ENCODE results near the gene METRNL. TPM values are rescaled to one million over a fixed set of nuclear protein-coding genes. Genes with fewer than 3 reads are reported as not detected.
"Not testable (repeated sequence)": the region's sequence is repeated elsewhere in the genome, so short reads cannot be mapped to it uniquely, and the experiment has no call there.

The METRNL gene
- total RNA-seq, 1 donor = 105 TPM

DNA sequence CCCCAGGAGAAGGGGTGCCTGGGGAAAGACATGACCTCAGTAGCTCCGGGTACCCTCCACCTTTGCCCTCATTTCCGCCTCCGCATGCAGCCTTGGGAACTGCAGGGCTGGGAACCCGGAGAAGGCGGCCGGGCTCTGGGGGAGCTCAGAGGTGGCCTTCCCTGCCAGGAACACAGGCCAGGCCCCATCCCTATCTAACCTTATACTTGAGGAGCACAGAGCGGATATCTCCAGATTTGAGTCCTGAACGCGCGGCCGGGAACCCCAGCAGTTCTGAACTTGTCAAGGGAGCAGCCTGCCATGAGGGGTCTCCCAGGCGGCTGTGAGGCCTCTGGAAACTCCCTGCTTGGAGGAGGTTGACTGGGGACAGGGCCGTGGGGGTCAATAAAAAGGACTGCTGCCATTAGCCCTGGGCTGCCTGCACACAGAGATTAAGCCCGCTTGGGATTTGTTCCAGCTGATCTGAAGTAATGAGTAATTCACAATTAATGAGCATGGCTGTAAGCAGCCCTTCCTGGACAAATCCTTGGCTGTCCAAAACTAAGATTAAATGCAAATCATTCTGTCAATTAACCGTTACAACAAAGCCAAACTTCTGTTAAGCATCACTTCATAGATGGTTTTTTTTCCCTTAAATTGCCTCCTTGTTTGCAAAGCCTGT is 26.3 kb upstream of the METRNL start:
- peak; percentile 14 for DNase-seq (ENCODE audit: low read depth)
- no peak overlapping the region for H3K4me3 ChIP-seq (ENCODE audit: low read depth, low read length)
- TF ChIP-seq, protein P1, sequence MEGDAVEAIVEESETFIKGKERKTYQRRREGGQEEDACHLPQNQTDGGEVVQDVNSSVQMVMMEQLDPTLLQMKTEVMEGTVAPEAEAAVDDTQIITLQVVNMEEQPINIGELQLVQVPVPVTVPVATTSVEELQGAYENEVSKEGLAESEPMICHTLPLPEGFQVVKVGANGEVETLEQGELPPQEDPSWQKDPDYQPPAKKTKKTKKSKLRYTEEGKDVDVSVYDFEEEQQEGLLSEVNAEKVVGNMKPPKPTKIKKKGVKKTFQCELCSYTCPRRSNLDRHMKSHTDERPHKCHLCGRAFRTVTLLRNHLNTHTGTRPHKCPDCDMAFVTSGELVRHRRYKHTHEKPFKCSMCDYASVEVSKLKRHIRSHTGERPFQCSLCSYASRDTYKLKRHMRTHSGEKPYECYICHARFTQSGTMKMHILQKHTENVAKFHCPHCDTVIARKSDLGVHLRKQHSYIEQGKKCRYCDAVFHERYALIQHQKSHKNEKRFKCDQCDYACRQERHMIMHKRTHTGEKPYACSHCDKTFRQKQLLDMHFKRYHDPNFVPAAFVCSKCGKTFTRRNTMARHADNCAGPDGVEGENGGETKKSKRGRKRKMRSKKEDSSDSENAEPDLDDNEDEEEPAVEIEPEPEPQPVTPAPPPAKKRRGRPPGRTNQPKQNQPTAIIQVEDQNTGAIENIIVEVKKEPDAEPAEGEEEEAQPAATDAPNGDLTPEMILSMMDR (IDR thresholded peaks at IDR 0.05; ENCODE audit: insufficient read depth, low read length) = no peak

DNA sequence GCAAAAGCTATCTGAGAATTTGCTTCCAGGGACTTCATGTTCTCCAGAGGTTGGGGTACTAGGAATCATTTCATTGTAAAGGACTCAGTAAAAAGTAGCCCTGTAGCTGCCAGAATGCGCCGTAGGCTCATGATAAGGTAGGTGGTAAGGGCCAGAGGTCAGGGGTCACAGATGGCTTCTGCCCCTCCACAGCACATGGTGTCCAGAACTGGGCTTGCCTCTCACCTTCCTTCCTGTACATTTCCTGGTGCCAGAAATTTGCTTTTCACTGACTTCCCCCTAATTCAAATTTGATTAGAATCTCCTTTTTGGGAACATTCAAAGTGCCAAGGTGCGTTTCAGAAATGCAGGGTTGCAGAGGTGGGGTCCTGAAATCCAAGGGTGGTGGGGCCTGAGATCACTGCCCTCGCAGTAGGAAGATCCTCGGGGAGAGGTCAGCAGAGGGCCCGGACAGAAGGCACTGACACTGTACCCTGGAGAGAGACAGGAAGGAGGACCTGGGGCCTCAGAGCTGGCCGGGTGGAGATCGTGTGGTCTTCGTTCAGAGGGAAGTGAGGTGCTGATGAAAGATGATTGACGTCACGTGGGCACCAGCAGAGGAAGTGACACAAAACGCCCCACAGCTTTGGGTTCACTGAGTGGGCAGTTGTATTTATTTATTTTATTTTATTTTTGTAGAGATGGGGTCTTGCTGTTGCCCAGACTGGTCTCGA is 25.5 kb upstream of the METRNL start:
- no peak overlapping the region for H3K4me3 ChIP-seq (ENCODE audit: low read depth, low read length)
- TF ChIP-seq, protein P1 (IDR thresholded peaks at IDR 0.05; ENCODE audit: insufficient read depth, low read length) = no peak
- DNase-seq (ENCODE audit: low read depth) = no peak

DNA sequence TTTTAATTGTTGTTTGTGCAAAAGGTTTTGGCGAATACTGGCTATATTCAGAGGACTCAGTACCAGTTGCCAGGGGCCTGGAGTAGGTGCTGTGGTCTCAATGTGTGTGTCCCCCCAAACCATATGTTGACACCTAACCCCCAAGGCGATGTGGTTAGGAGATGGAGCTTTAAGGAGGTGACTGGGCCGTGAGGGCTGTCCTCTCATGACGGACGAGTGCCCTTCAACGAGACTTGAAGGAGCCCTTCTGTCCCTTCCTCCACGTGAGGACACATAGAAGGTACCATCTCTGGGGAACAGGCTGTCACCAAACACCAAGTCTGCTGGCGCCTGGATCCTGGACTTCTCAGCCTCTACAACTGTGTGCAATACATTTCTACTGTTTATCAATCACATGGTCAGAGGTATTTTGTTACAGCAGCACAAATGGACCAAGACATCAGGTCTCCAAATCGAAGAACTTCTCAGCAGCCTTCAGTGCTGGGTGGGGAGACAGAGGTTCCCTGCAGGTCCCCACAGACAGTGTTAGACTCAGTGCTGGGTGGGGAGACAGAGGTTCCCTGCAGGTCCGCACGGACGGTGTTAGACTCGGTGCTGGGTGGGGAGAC is 24.8 kb upstream of the METRNL start:
- TF ChIP-seq, protein P1 (IDR thresholded peaks at IDR 0.05; ENCODE audit: insufficient read depth, low read length) = no peak
- no peak for DNase-seq (ENCODE audit: low read depth)
- H3K4me3 ChIP-seq (ENCODE audit: low read depth, low read length) = no peak overlapping the region

DNA sequence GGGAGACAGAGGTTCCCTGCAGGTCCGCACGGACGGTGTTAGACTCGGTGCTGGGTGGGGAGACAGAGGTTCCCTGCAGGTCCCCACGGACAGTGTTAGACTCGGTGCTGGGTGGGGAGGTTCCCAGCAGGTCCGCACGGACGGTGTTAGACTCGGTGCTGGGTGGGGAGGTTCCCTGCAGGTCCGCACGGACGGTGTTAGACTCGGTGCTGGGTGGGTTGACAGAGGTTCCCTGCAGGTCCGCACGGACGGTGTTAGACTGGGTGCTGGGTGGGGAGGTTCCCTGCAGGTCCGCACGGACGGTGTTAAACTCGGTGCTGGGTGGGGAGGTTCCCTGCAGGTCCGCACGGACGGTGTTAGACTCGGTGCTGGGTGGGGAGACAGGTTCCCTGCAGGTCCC is 24.2 kb upstream of the METRNL start:
- not testable (repeated sequence) for H3K4me3 ChIP-seq (ENCODE audit: low read depth, low read length); DNase-seq (ENCODE audit: low read depth)

DNA sequence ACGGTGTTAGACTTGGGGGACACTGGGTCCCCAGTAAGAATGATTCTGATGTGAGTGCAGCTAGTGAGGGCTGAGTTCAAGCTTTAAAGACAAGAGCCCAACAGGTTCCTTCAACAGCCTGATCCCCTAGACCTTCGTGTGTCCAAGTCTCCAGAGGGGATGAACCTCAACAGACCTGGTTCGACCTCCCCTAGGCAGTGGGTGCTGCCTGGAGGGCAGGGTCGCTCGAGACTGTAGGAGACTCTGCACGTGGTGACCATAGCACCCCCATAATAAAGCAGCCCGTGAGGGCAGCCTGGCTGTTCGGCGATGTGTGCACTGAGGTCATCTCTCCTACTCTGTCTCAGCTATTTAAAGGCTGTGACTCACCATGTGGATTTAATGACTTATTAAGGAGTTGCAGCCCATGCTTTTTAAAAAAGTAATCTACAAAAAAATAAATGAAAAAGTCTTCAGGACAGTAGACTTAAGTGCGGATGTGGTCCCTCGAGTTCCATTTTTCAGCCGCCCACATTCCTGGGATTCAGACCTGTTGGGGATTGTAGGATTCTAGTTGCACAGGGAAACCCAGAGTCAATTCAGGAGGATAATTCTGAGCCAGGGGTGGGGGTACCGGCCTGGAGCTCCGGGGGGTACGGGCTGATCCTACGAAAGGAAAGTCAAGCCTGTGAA is 23.4 kb upstream of the METRNL start:
- TF ChIP-seq, protein P1 (IDR thresholded peaks at IDR 0.05; ENCODE audit: insufficient read depth, low read length) = no peak
- no peak overlapping the region for H3K4me3 ChIP-seq (ENCODE audit: low read depth, low read length)
- peak; percentile 76 for DNase-seq (ENCODE audit: low read depth)

DNA sequence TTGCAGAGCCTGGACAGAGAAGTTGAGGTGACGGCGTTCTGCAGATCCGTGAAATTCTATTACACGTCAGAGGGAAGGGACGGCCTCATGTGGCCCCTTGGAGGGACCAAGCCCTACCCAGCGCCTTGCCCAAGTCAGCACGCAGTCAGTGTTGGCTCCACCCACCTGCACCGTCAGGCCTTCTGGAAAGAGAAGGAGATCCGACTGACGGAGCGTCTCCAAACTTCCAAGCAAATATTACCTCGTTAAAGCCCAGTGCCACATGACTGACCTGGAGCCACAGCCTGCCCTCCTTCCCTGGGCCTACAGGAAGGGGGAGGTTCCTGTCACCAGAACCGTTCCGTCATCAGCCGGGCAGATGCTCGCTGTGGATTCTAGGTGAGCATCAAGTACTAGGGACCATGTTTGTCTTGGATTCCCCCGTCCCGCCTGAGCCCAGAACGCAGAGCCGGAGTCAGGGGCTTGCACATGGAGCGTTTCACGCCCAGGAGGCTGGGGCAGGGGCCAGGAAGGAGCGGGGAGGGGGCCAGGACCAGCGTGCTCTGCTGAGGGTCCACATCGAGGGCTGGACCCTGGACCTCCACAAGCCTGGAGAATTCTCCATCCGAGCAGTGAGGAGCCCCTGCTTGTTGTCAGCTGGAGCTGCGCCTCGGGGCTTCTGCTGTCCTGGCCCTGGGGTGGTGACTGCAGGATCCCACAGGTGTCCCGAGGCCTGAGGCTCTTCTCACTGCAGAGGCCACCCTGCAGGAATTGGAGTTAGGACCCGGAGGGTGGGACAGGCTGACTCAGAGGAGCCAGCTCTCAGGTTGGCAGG is 22.6 kb upstream of the METRNL start:
- DNase-seq (ENCODE audit: low read depth) = peak; percentile 31
- H3K4me3 ChIP-seq (ENCODE audit: low read depth, low read length) = no peak overlapping the region
- TF ChIP-seq, protein P1 (IDR thresholded peaks at IDR 0.05; ENCODE audit: insufficient read depth, low read length) = no peak

Data from fibroblast of the aortic adventitia (primary cell).